Esophagus squamous epithelium (tissue), 5 donors: ENCODE results near the gene SCG2. TPM values are rescaled to one million over a fixed set of nuclear protein-coding genes. Genes with fewer than 3 reads are reported as not detected.

Experiments used
- DNase-seq: peaks from one replicate; lab custom pipeline; 2025; lab: John Stamatoyannopoulos, UW
- H3K27ac ChIP-seq, 4 donors: fragments of 200-600 bp; sonication (generic); one replicate each; pipeline ENCODE4 v1.5.1; 2016 to 2019; ENCODE audit warnings: mild to moderate bottlenecking in 1 of 4
- H3K27me3 ChIP-seq, 4 donors: fragments of 200-600 bp; sonication (generic); 1 replicate in 3 of 4; 2 replicates in 1 of 4; pipeline versions ENCODE4 v1.5.1 to v1.6.0; 2017 to 2021; ENCODE audit warnings: antibody characterized with exemption in 1 of 4
- H3K36me3 ChIP-seq, 3 donors: fragments of 200-600 bp; sonication (generic); one replicate each; pipeline ENCODE4 v1.5.1; 2016 to 2019
- H3K4me1 ChIP-seq, 3 donors: fragments of 200-600 bp; sonication (generic); one replicate each; pipeline ENCODE4 v1.5.1; 2017 to 2019
- H3K4me3 ChIP-seq, 4 donors: fragments of 200-600 bp; sonication (generic); 1 replicate in 3 of 4; 2 replicates in 1 of 4; pipeline ENCODE4 v1.5.1; 2016 to 2019; ENCODE audit warnings: mild to moderate bottlenecking in 2 of 4, moderate library complexity in 1 of 4
- H3K9me3 ChIP-seq, 3 donors: fragments of 200-600 bp; sonication (generic); one replicate each; pipeline ENCODE4 v1.5.1; 2016 to 2019
- POLR2A ChIP-seq, 4 donors: fragments of 450-650 bp; IDR thresholded peaks; one replicate each; pipeline ENCODE4 v1.6.1; 2017; ENCODE audit warnings: antibody characterized with exemption in 4 of 4, mild to moderate bottlenecking in 4 of 4, moderate library complexity in 3 of 4
- WGBS, 2 donors: methylation state at CpG; one replicate each; pipeline ENCODE4 v1.1.5; 2018; 5-methylcytosine and 5-hydroxymethylcytosine counted together
- intact Hi-C: fragments of 100-400 bp; cut with DNase I; formaldehyde crosslinking; loops from one replicate; pipeline ENCODE4 v1.15.0; 2022
- total RNA-seq, 4 donors: library from RNA; depleted of rRNA; stranded (reverse); fragments of >200 nt; gene quantifications; one replicate each; pipeline ENCODE4 v1.1.0, GENCODE V29; 2016
- TF ChIP-seq, protein P1 (sequence below), 6 experiments: fragments of 450-650 bp in 4 of 6; fragments of 200-600 bp in 2 of 6; sonication (generic) in 2 of 6; IDR thresholded peaks; one replicate each; pipeline ENCODE4 v1.5.1; 2016 to 2019; ENCODE audit warnings: antibody characterized with exemption in 6 of 6, mild to moderate bottlenecking in 4 of 6, moderate library complexity in 4 of 6
- donor health status: DM: yes; HTN: yes; CAD: no.

SCG2 gene
- total RNA-seq, 4 donors from 2014 or later: 0.13 to 0.18 TPM; not detected in 2

- Histone ChIP-seq H3K36me3 (no peaks in the 10 kb centered on the region), H3K4me1 (no peaks in the 10 kb centered on the region), H3K27ac (no peak overlapping the region), H3K27me3 (peaks cover 0 to 3% (median 0%) of the 10 kb centered on the region in 4 donors), H3K4me3 (no peak overlapping the region), H3K9me3 (no peaks in the 10 kb centered on the region)
- DNase-seq: no peak
- 29 to 36% methylated on average over 1 of the region's 1 CpG for WGBS, 2 donors
- intact Hi-C loops: no loop called here
- TF ChIP-seq, protein P1, sequence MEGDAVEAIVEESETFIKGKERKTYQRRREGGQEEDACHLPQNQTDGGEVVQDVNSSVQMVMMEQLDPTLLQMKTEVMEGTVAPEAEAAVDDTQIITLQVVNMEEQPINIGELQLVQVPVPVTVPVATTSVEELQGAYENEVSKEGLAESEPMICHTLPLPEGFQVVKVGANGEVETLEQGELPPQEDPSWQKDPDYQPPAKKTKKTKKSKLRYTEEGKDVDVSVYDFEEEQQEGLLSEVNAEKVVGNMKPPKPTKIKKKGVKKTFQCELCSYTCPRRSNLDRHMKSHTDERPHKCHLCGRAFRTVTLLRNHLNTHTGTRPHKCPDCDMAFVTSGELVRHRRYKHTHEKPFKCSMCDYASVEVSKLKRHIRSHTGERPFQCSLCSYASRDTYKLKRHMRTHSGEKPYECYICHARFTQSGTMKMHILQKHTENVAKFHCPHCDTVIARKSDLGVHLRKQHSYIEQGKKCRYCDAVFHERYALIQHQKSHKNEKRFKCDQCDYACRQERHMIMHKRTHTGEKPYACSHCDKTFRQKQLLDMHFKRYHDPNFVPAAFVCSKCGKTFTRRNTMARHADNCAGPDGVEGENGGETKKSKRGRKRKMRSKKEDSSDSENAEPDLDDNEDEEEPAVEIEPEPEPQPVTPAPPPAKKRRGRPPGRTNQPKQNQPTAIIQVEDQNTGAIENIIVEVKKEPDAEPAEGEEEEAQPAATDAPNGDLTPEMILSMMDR (IDR thresholded peaks at IDR 0.05): no peak
- TF ChIP-seq POLR2A (IDR thresholded peaks at IDR 0.05): no peak
These were observed 43.2 kb downstream of the SCG2 start for GRCh38 chr2:223558970-223559369.

DNA sequence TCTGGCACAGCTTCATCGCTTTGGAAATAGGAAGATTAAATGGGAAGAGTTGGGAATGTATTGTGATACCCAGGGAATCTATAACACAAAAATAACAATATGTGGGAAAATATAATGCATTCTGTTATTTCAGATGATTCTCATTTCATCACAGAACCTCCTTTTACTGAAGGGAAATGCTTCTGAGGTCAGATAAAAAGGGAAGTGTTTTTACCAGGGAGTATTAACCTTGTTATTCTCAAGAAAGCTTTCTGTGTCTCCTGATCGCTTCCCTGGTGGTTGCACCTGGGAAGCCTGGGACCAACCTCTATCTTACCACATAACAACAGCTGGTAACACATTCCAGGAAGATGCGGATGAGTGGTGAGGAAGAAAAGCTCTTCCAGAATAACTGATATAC is 47.2 kb downstream of the SCG2 start:
- WGBS, 2 donors: 85 to 91% methylated on average over 3 of the region's 3 CpGs
- no peaks in the 10 kb centered on the region for H3K9me3 ChIP-seq
- DNase-seq: no peak
- peaks cover 0 to 3% (median 0%) of the 10 kb centered on the region in 4 donors for H3K27me3 ChIP-seq
- H3K27ac ChIP-seq: no peak overlapping the region
- H3K4me3 ChIP-seq: no peak overlapping the region
- no peak for TF ChIP-seq POLR2A (IDR thresholded peaks at IDR 0.05)
- TF ChIP-seq, protein P1 (IDR thresholded peaks at IDR 0.05): no peak
- H3K36me3 ChIP-seq: no peaks in the 10 kb centered on the region
- intact Hi-C loops: no loop called here
- H3K4me1 ChIP-seq: no peaks in the 10 kb centered on the region

GRCh38 chr2:223549215-223549614 is 52.9 kb downstream of the SCG2 start:
- no peak overlapping the region for H3K4me3 ChIP-seq
- no peak for DNase-seq
- H3K27me3 ChIP-seq: no peaks in the 10 kb centered on the region
- TF ChIP-seq, protein P1 (IDR thresholded peaks at IDR 0.05): no peak
- no peak for TF ChIP-seq POLR2A (IDR thresholded peaks at IDR 0.05)
- intact Hi-C loops: no loop called here
- no peaks in the 10 kb centered on the region for H3K9me3 ChIP-seq
- H3K4me1 ChIP-seq: no peaks in the 10 kb centered on the region
- no peak overlapping the region for H3K27ac ChIP-seq
- H3K36me3 ChIP-seq: no peaks in the 10 kb centered on the region
- 29 to 30% methylated on average over 8 of the region's 8 CpGs for WGBS, 2 donors

DNA sequence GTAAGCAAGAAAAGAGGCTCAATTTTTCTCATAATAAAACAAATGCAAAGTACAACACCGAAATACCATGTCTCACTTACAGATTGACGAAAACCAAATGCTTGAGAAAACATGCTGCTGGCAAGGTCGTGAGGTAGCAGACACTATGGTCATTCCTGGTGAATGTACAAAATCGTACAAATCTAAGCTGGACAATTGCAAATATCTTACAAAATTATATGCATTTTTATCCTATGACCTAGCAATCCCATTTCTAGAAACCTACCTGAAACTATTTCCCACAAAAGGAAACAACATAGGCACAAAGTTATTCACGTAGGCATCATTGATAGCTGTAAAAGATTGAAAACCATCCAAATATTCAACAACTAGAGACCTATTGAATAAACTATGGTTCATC is 54.0 kb downstream of the SCG2 start:
- no peak overlapping the region for H3K27ac ChIP-seq
- TF ChIP-seq, protein P1 (IDR thresholded peaks at IDR 0.05): no peak
- TF ChIP-seq POLR2A (IDR thresholded peaks at IDR 0.05): no peak
- intact Hi-C loops: no loop called here
- no peaks in the 10 kb centered on the region for H3K27me3 ChIP-seq
- WGBS, 2 donors: 69 to 77% methylated on average over 5 of the region's 5 CpGs
- DNase-seq: no peak
- no peaks in the 10 kb centered on the region for H3K9me3 ChIP-seq
- H3K4me1 ChIP-seq: no peaks in the 10 kb centered on the region
- H3K36me3 ChIP-seq: no peaks in the 10 kb centered on the region
- H3K4me3 ChIP-seq: no peak overlapping the region

Other genes with a start within 250 kb of the SCG2 start
- 10 to 100 TPM; 11.3 to 27.4 (median 15.6) TPM for gene AP1S3, start 235.2 kb upstream of the SCG2 start, total RNA-seq